ENCODE data around the gene IFI35. TPM values are rescaled to one million over a fixed set of nuclear protein-coding genes. Genes with fewer than 3 reads are reported as not detected.

Gene IFI35
- total RNA-seq, 4 donors from 2014 or later = 1.3 to 11.0 (median 4.0) TPM

DNA sequence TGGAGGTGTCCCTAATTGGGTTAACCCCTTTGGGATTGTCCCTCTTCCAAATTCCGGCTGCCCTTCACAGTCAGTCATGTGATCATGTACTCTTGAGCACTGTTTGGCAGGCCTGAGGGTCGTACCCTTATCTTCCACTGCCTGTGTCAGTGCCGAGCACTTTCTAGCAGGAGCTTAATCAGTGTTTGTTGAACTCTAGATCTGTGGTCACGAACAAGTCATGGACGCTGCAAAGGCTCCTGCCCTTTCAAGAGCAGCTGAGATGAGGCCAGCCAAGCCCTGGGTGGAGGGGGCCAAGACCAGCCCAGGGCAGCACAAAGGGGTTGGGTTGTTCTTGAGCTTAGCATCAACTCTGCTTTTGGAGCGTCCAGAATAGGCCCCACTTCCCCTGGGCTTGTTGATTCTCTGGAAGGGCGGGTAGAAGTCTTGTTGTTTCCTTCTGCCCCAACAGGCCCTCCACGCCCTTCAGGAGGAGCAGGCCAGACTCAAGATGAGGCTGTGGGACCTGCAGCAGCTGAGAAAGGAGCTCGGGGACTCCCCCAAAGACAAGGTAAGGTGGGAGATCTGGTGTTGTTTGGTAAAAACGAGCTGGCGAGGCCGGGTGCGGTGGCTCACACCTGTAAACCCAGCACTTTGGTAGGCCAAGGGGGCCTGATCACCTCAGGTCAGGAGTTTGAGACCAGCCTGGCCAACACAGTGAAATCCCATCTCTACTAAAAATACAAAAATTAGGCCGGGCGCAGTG lies 5.3 kb downstream of the IFI35 start:
- Histone ChIP-seq H3K27me3 (no peaks in the 10 kb centered on the region), H3K4me3 (no peak overlapping the region), H3K4me1 (peaks cover 17 to 21% of the 10 kb centered on the region in 2 donors), H3K9me3 (no peaks in the 10 kb centered on the region), H3K27ac (peak overlapping the region; percentile 21 to 78 (median 27)), H3K36me3 (peaks cover 0 to 9% of the 10 kb centered on the region in 2 donors)
- no peak for ATAC-seq
- in situ Hi-C loops (cut with MboI; ENCODE audit: low sequenced_read_pairs in 4 of 4) = loop anchor here in 1 of 4 donors (25.0 kb wide), 1 partner anchor 300 kb away; no protein-coding TSS in a partner anchor
- TF ChIP-seq, protein P1, sequence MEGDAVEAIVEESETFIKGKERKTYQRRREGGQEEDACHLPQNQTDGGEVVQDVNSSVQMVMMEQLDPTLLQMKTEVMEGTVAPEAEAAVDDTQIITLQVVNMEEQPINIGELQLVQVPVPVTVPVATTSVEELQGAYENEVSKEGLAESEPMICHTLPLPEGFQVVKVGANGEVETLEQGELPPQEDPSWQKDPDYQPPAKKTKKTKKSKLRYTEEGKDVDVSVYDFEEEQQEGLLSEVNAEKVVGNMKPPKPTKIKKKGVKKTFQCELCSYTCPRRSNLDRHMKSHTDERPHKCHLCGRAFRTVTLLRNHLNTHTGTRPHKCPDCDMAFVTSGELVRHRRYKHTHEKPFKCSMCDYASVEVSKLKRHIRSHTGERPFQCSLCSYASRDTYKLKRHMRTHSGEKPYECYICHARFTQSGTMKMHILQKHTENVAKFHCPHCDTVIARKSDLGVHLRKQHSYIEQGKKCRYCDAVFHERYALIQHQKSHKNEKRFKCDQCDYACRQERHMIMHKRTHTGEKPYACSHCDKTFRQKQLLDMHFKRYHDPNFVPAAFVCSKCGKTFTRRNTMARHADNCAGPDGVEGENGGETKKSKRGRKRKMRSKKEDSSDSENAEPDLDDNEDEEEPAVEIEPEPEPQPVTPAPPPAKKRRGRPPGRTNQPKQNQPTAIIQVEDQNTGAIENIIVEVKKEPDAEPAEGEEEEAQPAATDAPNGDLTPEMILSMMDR (IDR thresholded peaks at IDR 0.05 in 4 of 5, conservative IDR thresholded peaks at IDR 0.05 in 1 of 5) = no peak
- TF ChIP-seq POLR2A (IDR thresholded peaks at IDR 0.05) = no peak
- no peak for DNase-seq
- intact Hi-C loops (cut with DNase I; ENCODE audit: low total_unique reads) = no loop called here

DNA sequence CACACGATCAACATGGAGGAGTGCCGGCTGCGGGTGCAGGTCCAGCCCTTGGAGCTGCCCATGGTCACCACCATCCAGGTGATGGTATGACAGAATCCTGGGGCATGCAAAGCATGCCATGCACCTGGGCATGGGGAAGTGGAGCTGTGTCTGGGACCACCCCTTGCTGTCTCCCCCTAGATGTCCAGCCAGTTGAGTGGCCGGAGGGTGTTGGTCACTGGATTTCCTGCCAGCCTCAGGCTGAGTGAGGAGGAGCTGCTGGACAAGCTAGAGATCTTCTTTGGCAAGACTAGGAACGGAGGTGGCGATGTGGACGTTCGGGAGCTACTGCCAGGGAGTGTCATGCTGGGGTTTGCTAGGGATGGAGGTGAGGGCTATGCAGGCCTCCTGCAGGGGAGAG lies 6.7 kb downstream of the IFI35 start:
- no peaks in the 10 kb centered on the region for H3K9me3 ChIP-seq
- no peak overlapping the region for H3K4me3 ChIP-seq
- DNase-seq = no peak
- ATAC-seq = no peak
- peaks cover 0 to 9% of the 10 kb centered on the region in 2 donors for H3K36me3 ChIP-seq
- H3K27ac ChIP-seq = peak overlapping the region; percentile 3 to 78 (median 46)
- intact Hi-C loops (cut with DNase I; ENCODE audit: low total_unique reads) = no loop called here
- H3K4me1 ChIP-seq = peaks cover 13 to 15% of the 10 kb centered on the region in 2 donors
- no peak for TF ChIP-seq POLR2A (IDR thresholded peaks at IDR 0.05)
- TF ChIP-seq, protein P1 (IDR thresholded peaks at IDR 0.05 in 4 of 5, conservative IDR thresholded peaks at IDR 0.05 in 1 of 5) = no peak
- in situ Hi-C loops (cut with MboI; ENCODE audit: low sequenced_read_pairs in 4 of 4) = loop anchor here in 1 of 4 donors (25.0 kb wide), 1 partner anchor 299 kb away; no protein-coding TSS in a partner anchor
- no peaks in the 10 kb centered on the region for H3K27me3 ChIP-seq

DNA sequence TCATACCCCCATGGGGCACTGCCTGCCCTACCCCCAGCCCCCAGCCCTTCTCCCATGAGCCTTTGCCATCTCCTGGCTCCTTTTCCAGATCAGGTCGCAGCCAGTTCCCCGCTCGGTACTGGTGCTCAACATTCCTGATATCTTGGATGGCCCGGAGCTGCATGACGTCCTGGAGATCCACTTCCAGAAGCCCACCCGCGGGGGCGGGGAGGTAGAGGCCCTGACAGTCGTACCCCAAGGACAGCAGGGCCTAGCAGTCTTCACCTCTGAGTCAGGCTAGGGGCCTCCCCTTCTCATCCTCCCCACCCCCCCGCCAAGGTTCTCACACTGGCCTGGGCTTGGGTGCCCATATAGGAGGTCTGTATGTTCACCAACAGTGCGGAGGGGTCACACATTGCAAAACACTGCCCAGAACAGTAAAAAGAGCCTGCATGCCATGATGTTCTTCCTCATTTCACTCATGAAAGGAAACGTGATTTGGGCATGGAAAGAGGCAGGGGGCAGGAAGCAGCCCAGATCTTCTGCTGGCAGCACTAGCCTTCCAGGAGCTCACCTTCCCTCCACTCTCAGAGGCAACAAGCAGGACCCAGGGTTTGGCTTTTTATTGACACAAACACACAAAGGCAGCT lies 7.5 kb downstream of the IFI35 start:
- Histone ChIP-seq H3K36me3 (peaks cover 0 to 9% of the 10 kb centered on the region in 2 donors), H3K27me3 (no peaks in the 10 kb centered on the region), H3K4me3 (no peak overlapping the region), H3K27ac (peak overlapping the region; percentile 65 to 78 (median 70)), H3K4me1 (peaks cover 8 to 15% of the 10 kb centered on the region in 2 donors), H3K9me3 (no peaks in the 10 kb centered on the region)
- no peak for ATAC-seq
- intact Hi-C loops (cut with DNase I; ENCODE audit: low total_unique reads) = no loop called here
- TF ChIP-seq, protein P1 (IDR thresholded peaks at IDR 0.05 in 4 of 5, conservative IDR thresholded peaks at IDR 0.05 in 1 of 5) = no peak
- no peak for TF ChIP-seq POLR2A (IDR thresholded peaks at IDR 0.05)
- no peak for DNase-seq
- in situ Hi-C loops (cut with MboI; ENCODE audit: low sequenced_read_pairs in 4 of 4) = loop anchor here in 1 of 4 donors (25.0 kb wide), 1 partner anchor 298 kb away; no protein-coding TSS in a partner anchor

DNA sequence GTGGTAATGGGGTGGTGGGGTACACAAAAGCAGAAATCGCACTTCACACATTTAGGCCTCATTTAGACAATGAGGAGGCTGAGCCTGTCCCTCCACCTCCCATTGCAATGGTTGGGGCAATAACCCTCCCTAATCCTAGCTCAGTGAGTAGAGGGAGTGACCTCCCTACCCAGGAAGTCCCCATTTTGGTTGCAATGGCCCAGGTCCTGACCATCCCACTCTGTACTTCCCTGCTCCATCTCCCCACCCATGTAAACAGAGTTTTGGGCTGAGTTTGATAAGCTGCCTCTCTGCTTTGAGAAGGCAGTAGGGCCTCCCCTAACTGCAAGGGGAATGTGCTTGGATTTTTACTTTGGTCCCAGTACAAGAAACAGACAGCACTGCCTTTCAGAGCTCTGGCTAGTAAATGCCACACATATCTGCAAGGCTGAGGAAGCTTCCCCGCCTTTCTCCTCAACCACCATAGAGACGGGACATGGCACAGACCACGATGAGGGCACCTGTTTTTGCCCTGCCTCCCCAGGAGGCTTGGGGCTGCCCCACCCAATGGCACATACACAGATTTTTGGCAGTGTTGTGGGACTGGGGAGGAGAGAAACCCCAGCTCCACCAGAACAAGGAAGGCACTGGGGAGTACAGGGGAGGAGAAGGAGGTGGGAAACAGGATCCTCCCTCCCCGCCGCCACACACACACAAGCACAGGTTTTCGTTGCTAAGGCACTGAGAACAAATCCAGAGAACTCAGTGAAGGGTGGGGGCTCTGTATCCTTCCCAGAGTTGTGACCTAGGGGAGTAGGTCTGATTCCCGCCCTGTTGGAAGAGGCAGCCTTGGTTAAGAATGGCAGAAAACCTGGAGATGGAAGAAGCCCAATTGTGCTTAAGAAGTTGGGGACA lies 8.3 kb downstream of the IFI35 start:
- intact Hi-C loops (cut with DNase I; ENCODE audit: low total_unique reads) = no loop called here
- in situ Hi-C loops (cut with MboI; ENCODE audit: low sequenced_read_pairs in 4 of 4) = loop anchor here in 1 of 4 donors (25.0 kb wide), 1 partner anchor 297 kb away; no protein-coding TSS in a partner anchor
- TF ChIP-seq, protein P1 (IDR thresholded peaks at IDR 0.05 in 4 of 5, conservative IDR thresholded peaks at IDR 0.05 in 1 of 5) = no peak
- TF ChIP-seq POLR2A (IDR thresholded peaks at IDR 0.05) = no peak
- H3K27me3 ChIP-seq = no peaks in the 10 kb centered on the region
- peak in 1 of 2 donors; percentile 13 for ATAC-seq
- no peaks in the 10 kb centered on the region for H3K9me3 ChIP-seq
- H3K27ac ChIP-seq = peak overlapping the region; percentile 65 to 78 (median 70)
- peaks cover 0 to 9% of the 10 kb centered on the region in 2 donors for H3K36me3 ChIP-seq
- DNase-seq = no peak
- H3K4me3 ChIP-seq = no peak overlapping the region
- peaks cover 14 to 20% of the 10 kb centered on the region in 2 donors for H3K4me1 ChIP-seq
